HG03457 (cell line): Measurements from ENCODE around the gene RYR1.
"Not testable (repeated sequence)": the region's sequence is repeated elsewhere in the genome, so short reads cannot be mapped to it uniquely, and the experiment has no call there.

Source experiments
- ATAC-seq: cut with Tn5 transposase; IDR thresholded peaks from one replicate; pipeline ENCODE4 v1.9.1; 2021; ENCODE audit warnings: moderate number of reproducible peaks; ENCODE audit not compliant: unreplicated experiment

RYR1 gene

GRCh38 chr19:38537071-38537936, 103.8 kb downstream of the RYR1 start:
- no peak for ATAC-seq

- no peak for ATAC-seq
Measured at GRCh38 chr19:38538386-38538785, 104.9 kb downstream of the RYR1 start.

GRCh38 chr19:38538793-38539528, 105.5 kb downstream of the RYR1 start:
- ATAC-seq, result no peak

- no peak for ATAC-seq
Measured at GRCh38 chr19:38539751-38540150, 106.3 kb downstream of the RYR1 start.

- no peak for ATAC-seq
Measured at GRCh38 chr19:38542040-38542439, 108.5 kb downstream of the RYR1 start.

GRCh38 chr19:38543286-38543806, 109.9 kb downstream of the RYR1 start:
- no peak for ATAC-seq

GRCh38 chr19:38543807-38544568, 110.5 kb downstream of the RYR1 start:
- ATAC-seq, result no peak

GRCh38 chr19:38544569-38545315, 111.3 kb downstream of the RYR1 start:
- no peak for ATAC-seq

- ATAC-seq, result no peak
Measured at GRCh38 chr19:38545596-38545995, 112.1 kb downstream of the RYR1 start.

GRCh38 chr19:38547421-38547820, 113.9 kb downstream of the RYR1 start:
- no peak for ATAC-seq

- no peak for ATAC-seq
Measured at GRCh38 chr19:38549061-38549460, 115.6 kb downstream of the RYR1 start.

GRCh38 chr19:38549942-38550341, 116.5 kb downstream of the RYR1 start:
- no peak for ATAC-seq

GRCh38 chr19:38550376-38550775, 116.9 kb downstream of the RYR1 start:
- no peak for ATAC-seq

GRCh38 chr19:38551450-38551813, 117.9 kb downstream of the RYR1 start:
- ATAC-seq, result no peak

- ATAC-seq, result not testable (repeated sequence)
Measured at GRCh38 chr19:38553239-38553638, 119.7 kb downstream of the RYR1 start.

- ATAC-seq, result no peak
Measured at GRCh38 chr19:38554676-38555141, 121.2 kb downstream of the RYR1 start.

- ATAC-seq, result no peak
Measured at GRCh38 chr19:38555200-38555599, 121.7 kb downstream of the RYR1 start.

GRCh38 chr19:38556521-38557174, 123.2 kb downstream of the RYR1 start:
- no peak for ATAC-seq

GRCh38 chr19:38557205-38557799, 123.8 kb downstream of the RYR1 start:
- ATAC-seq, result no peak
